Measurements from ENCODE around the gene GSDME. TPM values are rescaled to one million over a fixed set of nuclear protein-coding genes. Genes with fewer than 3 reads are reported as not detected.

GSDME gene
- total and polyA plus RNA-seq, 2 of the 4 experiments (the other 2 are of a cell fraction): 75.2 to 78.7 TPM

DNA sequence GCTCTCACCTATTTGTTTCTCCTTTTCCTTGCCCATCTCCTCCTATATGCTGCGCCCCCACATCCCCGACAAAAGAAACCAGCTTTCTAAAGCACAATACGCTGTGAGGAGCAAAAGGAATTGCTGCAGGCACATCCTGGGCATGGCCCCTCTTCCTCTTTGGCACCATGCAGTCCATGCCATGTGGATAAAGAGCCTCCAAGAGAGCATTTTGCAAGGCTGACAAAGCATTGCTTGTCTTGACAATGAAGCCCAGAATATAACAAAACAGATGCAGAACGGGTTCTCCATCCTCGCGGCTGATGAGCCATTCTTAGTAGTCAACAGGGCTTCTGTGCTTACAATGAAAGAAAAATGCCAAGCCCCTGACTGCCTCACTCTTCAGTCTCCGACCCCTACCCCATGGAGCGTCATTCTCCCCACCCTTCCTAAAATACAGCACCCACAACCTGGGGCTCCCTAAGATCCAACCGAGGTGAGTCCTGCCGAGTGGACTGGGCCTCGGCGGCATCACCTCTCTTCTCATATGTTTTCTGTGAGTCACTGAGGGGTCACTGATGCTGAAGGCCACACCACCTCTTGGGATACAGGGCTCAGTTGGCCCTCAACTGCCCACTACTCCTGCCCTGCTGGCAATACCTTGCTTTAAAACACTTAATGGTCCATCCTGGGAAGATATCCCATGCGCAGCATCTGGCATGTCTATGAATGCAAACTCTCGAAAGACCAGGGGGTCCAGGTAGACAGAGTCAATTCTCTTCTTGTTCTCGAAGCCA, 47.5 kb downstream of the GSDME start:
- H3K9me3 ChIP-seq (ENCODE audit: control insufficient read depth, insufficient read depth, low read length): no peaks in the 10 kb centered on the region
- no peak overlapping the region for H3K4me3 ChIP-seq (ENCODE audit: insufficient read depth, low read depth, low read length)
- no TSS peak for BruUV-seq (replicated peaks)
- DNase-seq (no peak), ATAC-seq (ENCODE audit: low read depth) (no peak)
- no peak for TF ChIP-seq MAZ (IDR thresholded peaks at IDR 0.05; ENCODE audit: borderline replicate concordance, low read depth, low read length)
- TF ChIP-seq CEBPB (IDR thresholded peaks at IDR 0.05; ENCODE audit: low read depth, low read length): no peak
- TF ChIP-seq CHD1 (IDR thresholded peaks at IDR 0.05; ENCODE audit: low read depth, low read length): no peak
- TF ChIP-seq FOS (IDR thresholded peaks at IDR 0.05; ENCODE audit: low read depth, low read length): no peak
- TF ChIP-seq SMC3 (IDR thresholded peaks at IDR 0.05; ENCODE audit: low read depth, low read length): no peak
- no peak for TF ChIP-seq RFX5 (IDR thresholded peaks at IDR 0.05; ENCODE audit: low read depth, low read length)
- no peak for TF ChIP-seq MAFK (IDR thresholded peaks at IDR 0.05; ENCODE audit: low read depth, low read length)
- TF ChIP-seq, protein P1, sequence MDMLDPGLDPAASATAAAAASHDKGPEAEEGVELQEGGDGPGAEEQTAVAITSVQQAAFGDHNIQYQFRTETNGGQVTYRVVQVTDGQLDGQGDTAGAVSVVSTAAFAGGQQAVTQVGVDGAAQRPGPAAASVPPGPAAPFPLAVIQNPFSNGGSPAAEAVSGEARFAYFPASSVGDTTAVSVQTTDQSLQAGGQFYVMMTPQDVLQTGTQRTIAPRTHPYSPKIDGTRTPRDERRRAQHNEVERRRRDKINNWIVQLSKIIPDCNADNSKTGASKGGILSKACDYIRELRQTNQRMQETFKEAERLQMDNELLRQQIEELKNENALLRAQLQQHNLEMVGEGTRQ (IDR thresholded peaks at IDR 0.05; ENCODE audit: low read depth, low read length): no peak
- no peak for TF ChIP-seq RCOR1 (IDR thresholded peaks at IDR 0.05; ENCODE audit: insufficient replicate concordance, low read length)
- no peak for TF ChIP-seq RAD21 (IDR thresholded peaks at IDR 0.05; ENCODE audit: low read length)
- TF ChIP-seq BHLHE40 (IDR thresholded peaks at IDR 0.05; ENCODE audit: low read depth, low read length): no peak
- no peak for TF ChIP-seq MXI1 (IDR thresholded peaks at IDR 0.05; ENCODE audit: borderline replicate concordance, low read depth, low read length)
- no peak for TF ChIP-seq NFE2L2 (IDR thresholded peaks at IDR 0.05; ENCODE audit: low read depth, low read length)
- WGBS, 2 experiments (ENCODE audit: extremely low coverage in 2 of 2, insufficient read length in 1 of 2): 96% methylated on average over 4 of the region's 15 CpGs; no CpG with 5 or more reads in 1 of the 2 experiments
- no peak overlapping the region; the same call in 1 of the 2 replicates for H3K14ac ChIP-seq (replicated peaks; ENCODE audit: low read depth, low read length)
- no peak overlapping the region for H4K8ac ChIP-seq (ENCODE audit: low read depth in 2 of 2, low read length in 2 of 2)
- no peak overlapping the region for H2BK120ac ChIP-seq (ENCODE audit: low read depth, low read length)
- no peak overlapping the region; the same call in 1 of the 2 replicates for H4K5ac ChIP-seq (ENCODE audit: low read depth, low read length)
- no peak overlapping the region for H3K18ac ChIP-seq (ENCODE audit: low read depth, low read length)
- H4K20me1 ChIP-seq (ENCODE audit: insufficient read depth, low read length): peaks cover 5% of the 10 kb centered on the region; the same call in 1 of the 2 replicates
- dilution Hi-C loops (cut with HindIII; ENCODE audit: low sequenced_read_pairs, unreplicated experiment) (no loop called here), intact Hi-C loops (cut with micrococcal nuclease) (loop anchor here (10.0 kb wide), 1 partner anchor 95 kb away; no protein-coding TSS in a partner anchor), in situ Hi-C loops (cut with MboI; ENCODE audit: low sequenced_read_pairs) (no loop called here)
- H3K4ac ChIP-seq (ENCODE audit: low read depth, low read length): no peak overlapping the region
- no peak overlapping the region for H3K27ac ChIP-seq (ENCODE audit: insufficient read depth, low read length)
- no peak overlapping the region for H3K4me2 ChIP-seq (ENCODE audit: low read depth, low read length)
- CTCF ChIA-PET: no interaction called here
- H3K36me3 ChIP-seq (ENCODE audit: control insufficient read depth, insufficient read depth, low read length): peaks cover 20% of the 10 kb centered on the region; the same call in 1 of the 2 replicates
- no peak overlapping the region; the same call in 1 of the 2 replicates for H2AK5ac ChIP-seq (ENCODE audit: low read depth, low read length)
- no peak overlapping the region for H2BK5ac ChIP-seq (ENCODE audit: low read depth, low read length, poor library complexity, severe bottlenecking)
- no peak overlapping the region for H3K9ac ChIP-seq (ENCODE audit: low read depth, low read length)
- H3K27me3 ChIP-seq (ENCODE audit: control insufficient read depth, insufficient read depth, low read length): no peaks in the 10 kb centered on the region
- no peak overlapping the region for H4K91ac ChIP-seq (ENCODE audit: insufficient read depth, low read depth, low read length)
- H3K4me1 ChIP-seq (ENCODE audit: control insufficient read depth, insufficient read depth, low read length): peaks cover 11% of the 10 kb centered on the region
- H3K56ac ChIP-seq (ENCODE audit: extremely low read depth, insufficient read depth, low read length): no peak overlapping the region
- no peak overlapping the region for H2AK9ac ChIP-seq (replicated peaks; ENCODE audit: low read depth, low read length, poor library complexity)
- peaks cover 5 to 16% of the 10 kb centered on the region in 2 experiments; a peak in 1 of 4 replicates for H3K79me1 ChIP-seq (ENCODE audit: low read depth in 1 of 2, low read length in 2 of 2)
- POLR2A ChIA-PET (ENCODE audit: unreplicated experiment): no interaction called here
- no peak overlapping the region for H2BK20ac ChIP-seq (ENCODE audit: low read depth, low read length)
- peaks cover 31% of the 10 kb centered on the region for H3K9me1 ChIP-seq (ENCODE audit: insufficient read depth, low read length)
- no peak overlapping the region for H2BK15ac ChIP-seq (ENCODE audit: low read depth, low read length)
- no peak overlapping the region for H3K23ac ChIP-seq (ENCODE audit: low read depth, low read length)
- no peak overlapping the region for H2AFZ ChIP-seq (replicated peaks; ENCODE audit: low read length, poor library complexity)
